K562 (cell line): Measurements from ENCODE around the gene GPHA2. TPM values are rescaled to one million over a fixed set of nuclear protein-coding genes. Genes with fewer than 3 reads are reported as not detected.

Experiments used
- ATAC-seq: fragments of 200-7000 bp; cut with Tn5 transposase; 3 replicates; pipeline ENCODE4 v1.9.1; 2020; ENCODE audit warnings: moderate library complexity
- BruUV-seq: library from RNA; stranded (reverse); fragments of 400-500 nt; replicated peaks from 2 replicates; lab custom pipeline; 2021; lab: Mats Ljungman, UMichigan
- CTCF ChIA-PET: fragments of 300-600 bp; formaldehyde crosslinking; extraction: SDS; loops from one replicate; lab custom pipeline; 2021; ENCODE audit warnings: low intra/inter-chr PET ratio; lab: Yijun Ruan, JAX
- POLR2A ChIA-PET: fragments of 300-600, 350-650 bp; sonication (Branson Sonifier 250); formaldehyde crosslinking; extraction: SDS; loops from one replicate; lab custom pipeline; 2021; ENCODE audit warnings: antibody characterized with exemption, inconsistent platforms; lab: Yijun Ruan, JAX
- DNase-seq, 4 experiments: peaks; one replicate each; pipeline versions ENCODE4 v3.0.0 to v3.0.0-alpha.2; 2011 to 2018; ENCODE audit warnings: low spot score in 3 of 4, mixed read lengths in 3 of 4; ENCODE audit errors: extremely low read depth in 1 of 4
- FAIRE-seq: peaks from 2 replicates; lab custom pipeline; 2011; peaks lifted over from hg19 to GRCh38; lab: Jason Lieb, UNC
- H2AFZ ChIP-seq: 2 replicates; pipeline ENCODE4 v1.6.0; 2011; ENCODE audit warnings: low read depth, low read length, control low read depth, inconsistent platforms
- H3K27ac ChIP-seq: fragments of 200-600 bp; 3 replicates; pipeline ENCODE4 v1.8.0; 2011; ENCODE audit warnings: low read depth, mild to moderate bottlenecking, control low read depth, inconsistent platforms, low read length, moderate library complexity, mixed read lengths; ENCODE audit errors: extremely low read depth
- H3K27me3 ChIP-seq, 2 experiments: fragments of 300-600 bp in 1 of 2; 2 replicates in 1 of 2; 3 replicates in 1 of 2; pipeline versions ENCODE4 v1.6.0 to v1.8.0; 2011; ENCODE audit warnings: inconsistent platforms in 2 of 2, low read length in 2 of 2, mild to moderate bottlenecking in 1 of 2, mixed read lengths in 1 of 2, moderate library complexity in 1 of 2; ENCODE audit not compliant: control insufficient read depth in 2 of 2, insufficient read depth in 2 of 2
- H3K36me3 ChIP-seq: fragments of 300-600 bp; 3 replicates; pipeline ENCODE4 v1.8.0; 2011; ENCODE audit warnings: mild to moderate bottlenecking, low read length, inconsistent platforms; ENCODE audit not compliant: control insufficient read depth, insufficient read depth
- H3K4me1 ChIP-seq, 2 experiments: fragments of 200-600 bp in 1 of 2; replicated peaks in 1 of 2; 2 replicates in 1 of 2; 3 replicates in 1 of 2; pipeline versions ENCODE4 v1.5.1 to v1.8.0; 2011; ENCODE audit warnings: inconsistent platforms in 2 of 2, low read length in 2 of 2, mild to moderate bottlenecking in 1 of 2, mixed read lengths in 1 of 2, moderate library complexity in 1 of 2; ENCODE audit not compliant: control insufficient read depth in 2 of 2, insufficient read depth in 2 of 2
- H3K4me2 ChIP-seq: 2 replicates; pipeline ENCODE4 v1.6.1; 2011; ENCODE audit warnings: low read length, control low read depth, inconsistent platforms, mixed read lengths; ENCODE audit not compliant: insufficient read depth
- H3K4me3 ChIP-seq: fragments of 200-600 bp; sonication (generic), shearing (Covaris generic); 2 replicates; pipeline ENCODE4 v1.5.1; 2016; ENCODE audit warnings: control low read depth, inconsistent platforms
- H3K79me2 ChIP-seq: fragments of 200-600 bp; 3 replicates; pipeline ENCODE4 v1.8.0; 2011; ENCODE audit warnings: low read length, inconsistent platforms; ENCODE audit not compliant: control insufficient read depth, insufficient read depth
- H3K9ac ChIP-seq, 2 experiments: 2 replicates each; pipeline versions ENCODE4 v1.6.0 to v1.6.1; 2011; ENCODE audit warnings: low read depth in 2 of 2, low read length in 2 of 2, control low read depth in 1 of 2, inconsistent platforms in 1 of 2, mild to moderate bottlenecking in 1 of 2, mixed read lengths in 1 of 2; ENCODE audit not compliant: insufficient read depth in 1 of 2
- H3K9me1 ChIP-seq: one replicate; pipeline ENCODE4 v1.6.0; 2011; ENCODE audit warnings: inconsistent platforms, mild to moderate bottlenecking, low read length, moderate library complexity; ENCODE audit not compliant: control insufficient read depth, insufficient read depth
- H3K9me3 ChIP-seq: replicated peaks from 2 replicates; pipeline ENCODE4 v1.5.1; 2011; ENCODE audit warnings: low read depth, low read length, inconsistent platforms; ENCODE audit not compliant: control insufficient read depth, insufficient read depth
- H4K20me1 ChIP-seq: replicated peaks from 2 replicates; pipeline ENCODE4 v1.6.1; 2011; ENCODE audit warnings: low read length, inconsistent platforms, mixed read lengths; ENCODE audit not compliant: control insufficient read depth, insufficient read depth
- CREB1 ChIP-seq, 2 experiments: sonication (generic) in 1 of 2; formaldehyde crosslinking in 1 of 2; IDR thresholded peaks; 2 replicates each; pipeline versions ENCODE4 v1.6.1 to v1.8.0; 2012 to 2022; ENCODE audit warnings: inconsistent platforms in 1 of 2, mild to moderate bottlenecking in 1 of 2, missing genetic modification reagents in 1 of 2, moderate library complexity in 1 of 2
- CREB3L1 ChIP-seq: fragments of 450-650 bp; IDR thresholded peaks from 2 replicates; pipeline ENCODE4 v1.6.1; 2014; ENCODE audit warnings: low read depth, mild to moderate bottlenecking, moderate library complexity, borderline replicate concordance
- CXXC5 ChIP-seq: fragments of 250-450 bp; sonication (Bioruptor Pico); IDR thresholded peaks from 2 replicates; pipeline ENCODE4 v1.8.0; 2022; ENCODE audit warnings: inconsistent platforms, mild to moderate bottlenecking, moderate library complexity
- FIP1L1 ChIP-seq: fragments of 200-400 bp; formaldehyde crosslinking; IDR thresholded peaks from 2 replicates; pipeline ENCODE4 v1.6.1; 2018; ENCODE audit warnings: mild to moderate bottlenecking, low read depth, low read length; ENCODE audit not compliant: poor library complexity, severe bottlenecking
- HDAC6 ChIP-seq: IDR thresholded peaks from 2 replicates; pipeline ENCODE4 v1.6.1; 2012; ENCODE audit warnings: low read depth, mild to moderate bottlenecking, control low read depth, inconsistent platforms, low read length, moderate library complexity
- HNRNPL ChIP-seq: fragments of 200-400 bp; formaldehyde crosslinking; IDR thresholded peaks from 2 replicates; pipeline ENCODE4 v1.6.1; 2017; ENCODE audit warnings: low read depth, mild to moderate bottlenecking, low read length
- KDM5B ChIP-seq: fragments of 200-600 bp; sonication (generic); IDR thresholded peaks from 2 replicates; pipeline ENCODE4 v1.6.1; 2012; ENCODE audit warnings: low read depth, mild to moderate bottlenecking, moderate library complexity, low read length, control low read depth, inconsistent platforms; ENCODE audit not compliant: insufficient replicate concordance
- MBD2 ChIP-seq: sonication (generic); IDR thresholded peaks from 2 replicates; pipeline ENCODE4 v1.6.1; 2016; ENCODE audit warnings: low read depth, borderline replicate concordance
- POLR2G ChIP-seq: fragments of 200-400 bp; formaldehyde crosslinking; IDR thresholded peaks from 2 replicates; pipeline ENCODE4 v1.6.1; 2017; ENCODE audit warnings: low read depth, mild to moderate bottlenecking, antibody characterized with exemption, low read length, moderate library complexity
- ZBTB49 ChIP-seq: sonication (generic); formaldehyde crosslinking; IDR thresholded peaks from 2 replicates; pipeline ENCODE4 v1.8.0; 2022; ENCODE audit warnings: missing genetic modification reagents, mild to moderate bottlenecking, borderline replicate concordance
- ZBTB7A ChIP-seq: IDR thresholded peaks from 2 replicates; pipeline ENCODE4 v1.6.1; 2011; ENCODE audit warnings: low read depth, mild to moderate bottlenecking, low read length, moderate library complexity, borderline replicate concordance; ENCODE audit not compliant: control insufficient read depth
- ZNF24 ChIP-seq: fragments of 450-650 bp; IDR thresholded peaks from 2 replicates; pipeline ENCODE4 v1.6.1; 2016
- ZNF316 ChIP-seq: fragments of 450-650 bp; IDR thresholded peaks from 2 replicates; pipeline ENCODE4 v1.6.1; 2016
- WGBS: fragments of 100-300 bp; shearing (Covaris generic); methylation state at CpG from one replicate; pipeline ENCODE4 v1.1.6; 2016; ENCODE audit warnings: low coverage, mixed read lengths; ENCODE audit not compliant: insufficient coverage; ENCODE audit errors: missing lambda C conversion rate; 5-methylcytosine and 5-hydroxymethylcytosine counted together
- in situ Hi-C: fragments of 300-500 bp; cut with MboI; formaldehyde crosslinking; loops from 4 replicates; pipeline ENCODE4 v1.15.0; 2018; ENCODE audit warnings: inconsistent platforms, mixed read lengths
- intact Hi-C: fragments of 100-400 bp; cut with micrococcal nuclease; formaldehyde crosslinking; loops from 2 replicates; pipeline ENCODE4 v1.14.2; 2022
- polyA plus RNA-seq, 8 experiments: library from polyadenylated mRNA; depleted of rRNA in 4 of 8; stranded (reverse) in 5 of 8; unstranded in 3 of 8; fragments of >200 nt; fragmentation: Nextera tagmentation in 2 of 8; fragmentation: Illumina TruSeq in 1 of 8; extraction: Ambion mirVana in 2 of 8; extraction: Trizol in 1 of 8; gene quantifications; 2 replicates each; pipeline versions ENCODE4 v1.2.1 to v1.2.3, GENCODE V29; 2011 to 2014; ENCODE audit warnings: inconsistent platforms in 1 of 8, missing spikeins in 1 of 8
- total RNA-seq, 7 experiments: library from RNA; depleted of rRNA in 6 of 7; stranded (reverse); fragments of >200 nt in 6 of 7; fragmentation: Illumina TruSeq in 2 of 7; extraction: Trizol in 2 of 7; gene quantifications; 2 replicates each; pipeline versions ENCODE4 v1.2.1 to v1.2.3, GENCODE V29; 2011 to 2021; ENCODE audit warnings: low replicate concordance in 1 of 7

GPHA2 gene
- total and polyA plus RNA-seq, 9 of the 15 experiments (the other 6 are each of a cell fraction or from before 2014, with no cell fraction given) = 0.17 to 0.22 TPM; not detected in 7

GRCh38 chr11:64894812-64895452 lies 40.8 kb downstream of the GPHA2 start:
- ChIA-PET CTCF (interaction anchor here (0.5 to 3.4 kb wide), 4 partner anchors 16 to 208 kb away, joined by 3 to 39 read pairs (median 8); no protein-coding TSS in a partner anchor), POLR2A (interaction anchor here (0.6 kb wide), 2 partner anchors 45 to 88 kb away, joined by 4 to 5 read pairs; no protein-coding TSS in a partner anchor)
- Histone ChIP-seq H3K4me2 (no peak overlapping the region), H2AFZ (no peak overlapping the region), H3K27me3 (no peaks in the 10 kb centered on the region), H3K9ac (peak overlapping the region in 1 of 2 experiments; percentile 79; a peak in 2 of 4 replicates), H4K20me1 (no peaks in the 10 kb centered on the region), H3K9me3 (no peaks in the 10 kb centered on the region), H3K4me1 (peaks cover 9 to 66% of the 10 kb centered on the region in 2 experiments; a peak in 4 of 5 replicates), H3K9me1 (no peaks in the 10 kb centered on the region), H3K4me3 (no peak overlapping the region), H3K27ac (no peak overlapping the region), H3K79me2 (no peaks in the 10 kb centered on the region), H3K36me3 (peaks cover 46% of the 10 kb centered on the region; the same call in 2 of the 3 replicates)
- FAIRE-seq = no peak
- peak; percentile 22 for ATAC-seq
- 73% methylated on average over 36 of the region's 39 CpGs for WGBS
- intact Hi-C loops = loop anchor here (1.0 to 5.0 kb wide), 2 partner anchors 48 to 108 kb away; no protein-coding TSS in a partner anchor
- in situ Hi-C loops = loop anchor here (5.0 kb wide), 2 partner anchors 48 to 108 kb away; no protein-coding TSS in a partner anchor
- DNase-seq = no peak
- TSS peak; percentile 35 for BruUV-seq
- TF ChIP-seq ZNF24 = no peak
- no peak for TF ChIP-seq KDM5B
- TF ChIP-seq POLR2G = peak; percentile 16; the same call in 1 of the 2 replicates
- TF ChIP-seq MBD2 = no peak
- TF ChIP-seq CREB3L1 = no peak
- peak; percentile 21; the same call in 1 of the 2 replicates for TF ChIP-seq ZBTB7A
- no peak for TF ChIP-seq ZBTB49
- peak; percentile 54; the same call in 1 of the 2 replicates for TF ChIP-seq HNRNPL
- no peak for TF ChIP-seq CXXC5 (CRISPR knock-in tag)
- no peak for TF ChIP-seq CREB1 (IDR thresholded peaks at IDR 0.05)
- TF ChIP-seq CREB1 (CRISPR knock-in tag; IDR thresholded peaks at IDR 0.05) = 0 out of 2 replicates have a peak, but pooled peaks have one; percentile 17
- TF ChIP-seq FIP1L1 = no peak
- no peak for TF ChIP-seq HDAC6
- TF ChIP-seq ZNF316 = no peak
